ENCODE measurements around the gene HPCAL1. TPM values are rescaled to one million over a fixed set of nuclear protein-coding genes. Genes with fewer than 3 reads are reported as not detected.

The HPCAL1 gene
- total and polyA plus RNA-seq, 2 donors (not counting 3 experiments of a cell fraction or from before 2014, with no cell fraction given), result 56.5 to 77.4 TPM

DNA sequence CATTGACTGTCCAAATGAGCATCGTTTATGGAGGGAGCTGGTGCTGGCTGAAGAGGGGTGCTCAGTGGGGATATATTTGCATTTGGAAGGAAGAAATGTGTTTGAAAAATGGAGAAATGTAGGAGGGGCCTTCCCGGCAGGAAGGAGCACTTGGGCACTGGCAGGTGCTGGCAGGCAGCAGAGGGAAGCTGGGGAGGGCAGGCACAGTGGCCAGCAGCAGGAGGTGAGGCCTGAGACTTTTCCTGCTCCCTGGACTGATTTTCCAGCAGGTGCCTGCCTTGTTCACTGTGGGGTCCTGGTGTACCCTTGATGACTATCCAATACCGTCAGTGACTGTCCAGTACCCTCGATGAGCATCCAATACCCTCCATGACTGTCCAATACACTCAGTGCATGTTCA, 20.8 kb upstream of the HPCAL1 start:
- no peaks in the 10 kb centered on the region for H3K36me3 ChIP-seq (ENCODE audit: control insufficient read depth in 2 of 2, extremely low read depth in 1 of 2, insufficient read depth in 2 of 2, low read length in 2 of 2)
- FAIRE-seq (no peak), DNase-seq (ENCODE audit: low read depth, low spot score) (no peak)
- no peak overlapping the region for H3K27ac ChIP-seq (ENCODE audit: insufficient read depth, low read depth, low read length)
- no TSS peak for BruUV-seq (replicated peaks)
- CTCF ChIA-PET, result no interaction called here
- no peak overlapping the region for H3K9ac ChIP-seq (replicated peaks; ENCODE audit: extremely low read depth, insufficient read depth, low read length)
- H4K20me1 ChIP-seq (replicated peaks; ENCODE audit: control insufficient read depth, extremely low read depth, insufficient read depth, low read length), result no peaks in the 10 kb centered on the region
- peaks cover 31% of the 10 kb centered on the region for H3K4me1 ChIP-seq (ENCODE audit: control insufficient read depth, extremely low read depth, insufficient read depth, low read length)
- dilution Hi-C loops (cut with MboI; ENCODE audit: extremely low pct_ligation_motif_present, low sequenced_read_pairs) (no loop called here), intact Hi-C loops (cut with micrococcal nuclease) (no loop called here)
- TF ChIP-seq GATA2 (IDR thresholded peaks at IDR 0.05; ENCODE audit: insufficient read depth, insufficient read length, low read depth, low read length) (no peak), EZH2 (IDR thresholded peaks at IDR 0.05; ENCODE audit: borderline replicate concordance, low read depth, low read length, severe bottlenecking) (no peak), FOS (IDR thresholded peaks at IDR 0.05; ENCODE audit: borderline replicate concordance, insufficient read depth, low read length) (no peak), JUN (IDR thresholded peaks at IDR 0.05; ENCODE audit: borderline replicate concordance, insufficient read depth, insufficient read length, low read depth) (no peak), MYC (IDR thresholded peaks at IDR 0.05; ENCODE audit: low read depth, low read length) (no peak), POLR2A (IDR thresholded peaks at IDR 0.05; ENCODE audit: low read depth, low read length) (no peak), POLR2AphosphoS5 (IDR thresholded peaks at IDR 0.05; ENCODE audit: insufficient read depth, low read depth, low read length) (no peak)
- TF ChIP-seq, protein P1, sequence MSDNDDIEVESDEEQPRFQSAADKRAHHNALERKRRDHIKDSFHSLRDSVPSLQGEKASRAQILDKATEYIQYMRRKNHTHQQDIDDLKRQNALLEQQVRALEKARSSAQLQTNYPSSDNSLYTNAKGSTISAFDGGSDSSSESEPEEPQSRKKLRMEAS (IDR thresholded peaks at IDR 0.05; ENCODE audit: insufficient read depth, insufficient read length), result no peak
- TF ChIP-seq, protein P2, sequence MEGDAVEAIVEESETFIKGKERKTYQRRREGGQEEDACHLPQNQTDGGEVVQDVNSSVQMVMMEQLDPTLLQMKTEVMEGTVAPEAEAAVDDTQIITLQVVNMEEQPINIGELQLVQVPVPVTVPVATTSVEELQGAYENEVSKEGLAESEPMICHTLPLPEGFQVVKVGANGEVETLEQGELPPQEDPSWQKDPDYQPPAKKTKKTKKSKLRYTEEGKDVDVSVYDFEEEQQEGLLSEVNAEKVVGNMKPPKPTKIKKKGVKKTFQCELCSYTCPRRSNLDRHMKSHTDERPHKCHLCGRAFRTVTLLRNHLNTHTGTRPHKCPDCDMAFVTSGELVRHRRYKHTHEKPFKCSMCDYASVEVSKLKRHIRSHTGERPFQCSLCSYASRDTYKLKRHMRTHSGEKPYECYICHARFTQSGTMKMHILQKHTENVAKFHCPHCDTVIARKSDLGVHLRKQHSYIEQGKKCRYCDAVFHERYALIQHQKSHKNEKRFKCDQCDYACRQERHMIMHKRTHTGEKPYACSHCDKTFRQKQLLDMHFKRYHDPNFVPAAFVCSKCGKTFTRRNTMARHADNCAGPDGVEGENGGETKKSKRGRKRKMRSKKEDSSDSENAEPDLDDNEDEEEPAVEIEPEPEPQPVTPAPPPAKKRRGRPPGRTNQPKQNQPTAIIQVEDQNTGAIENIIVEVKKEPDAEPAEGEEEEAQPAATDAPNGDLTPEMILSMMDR (IDR thresholded peaks at IDR 0.05; ENCODE audit: extremely low read depth in 1 of 2, insufficient read depth in 1 of 2, low read depth in 1 of 2, low read length in 2 of 2), result no peak
- no peaks in the 10 kb centered on the region for H3K9me3 ChIP-seq (replicated peaks; ENCODE audit: control insufficient read depth, insufficient read depth, low read length)
- POLR2A ChIA-PET, result no interaction called here
- no peak overlapping the region for H3K4me3 ChIP-seq (replicated peaks in 1 of 3; ENCODE audit: insufficient read depth in 1 of 3, low read depth in 1 of 3, low read length in 3 of 3)
- no peaks in the 10 kb centered on the region for H3K79me2 ChIP-seq (ENCODE audit: control insufficient read depth, insufficient read depth, low read length)
- no peaks in the 10 kb centered on the region for H3K27me3 ChIP-seq (ENCODE audit: control insufficient read depth in 2 of 2, insufficient read depth in 2 of 2, low read length in 2 of 2)
- no peak overlapping the region for H3K4me2 ChIP-seq (ENCODE audit: insufficient read depth, low read length)
- no peaks in the 10 kb centered on the region for H3K9me1 ChIP-seq (replicated peaks; ENCODE audit: control insufficient read depth, extremely low read depth, insufficient read depth, low read length)
- no peak overlapping the region for H2AFZ ChIP-seq (ENCODE audit: low read depth, low read length)

Measured in endothelial cell of umbilical vein (primary cell).